T-cell (primary cell): ENCODE results near the gene ELMOD3. TPM values are rescaled to one million over a fixed set of nuclear protein-coding genes. Genes with fewer than 3 reads are reported as not detected.
"Not testable (repeated sequence)": the region's sequence is repeated elsewhere in the genome, so short reads cannot be mapped to it uniquely, and the experiment has no call there.

ENCODE experiments used
- ATAC-seq, 4 experiments: fragments of 200-7000 bp in 3 of 4; fragments of 150-1000 bp in 1 of 4; cut with Tn5 transposase; replicated peaks in 1 of 4; 1 replicate in 3 of 4; 2 replicates in 1 of 4; pipeline ENCODE4 v1.10.0; 2021; ENCODE audit warnings: moderate library complexity in 3 of 4, mild to moderate bottlenecking in 2 of 4, moderate number of reproducible peaks in 1 of 4
- CTCF ChIA-PET, 2 donors: fragments of 300-600 bp; sonication (Branson Sonifier 250); formaldehyde crosslinking; loops; one replicate each; lab custom pipeline; 2022; ENCODE audit warnings: antibody characterized with exemption in 2 of 2; lab: Charles Lee
- POLR2A ChIA-PET, 2 donors: fragments of 300-600 bp; sonication (Branson Sonifier 250); formaldehyde crosslinking; loops; one replicate each; lab custom pipeline; 2022; ENCODE audit warnings: antibody characterized with exemption in 2 of 2; lab: Charles Lee
- DNase-seq, 35 experiments: peaks; one replicate each; pipeline versions ENCODE4 v3.0.0 to v3.0.0-alpha.2; 2013 to 2023
- H3K27ac ChIP-seq: one replicate; pipeline ENCODE4 v1.5.1; 2013; ENCODE audit warnings: low read length
- H3K27me3 ChIP-seq, 2 experiments: replicated peaks in 1 of 2; 1 replicate in 1 of 2; 2 replicates in 1 of 2; pipeline versions ENCODE4 v1.6.1 to v1.7.0; 2013; ENCODE audit warnings: low read length in 1 of 2, mixed read lengths in 1 of 2; ENCODE audit not compliant: control insufficient read depth in 2 of 2, insufficient read depth in 2 of 2; ENCODE audit errors: extremely low read depth in 1 of 2
- H3K36me3 ChIP-seq, 2 donors: 1 replicate in 1 of 2; 2 replicates in 1 of 2; pipeline versions ENCODE4 v1.6.1 to v1.7.0; 2013; ENCODE audit warnings: low read length in 1 of 2; ENCODE audit not compliant: control insufficient read depth in 2 of 2, insufficient read depth in 1 of 2; ENCODE audit errors: extremely low read depth in 1 of 2
- H3K4me1 ChIP-seq, 2 experiments: 1 replicate in 1 of 2; 2 replicates in 1 of 2; pipeline versions ENCODE4 v1.6.1 to v1.7.0; 2013; ENCODE audit warnings: low read length in 2 of 2, mixed read lengths in 1 of 2; ENCODE audit not compliant: insufficient read depth in 2 of 2, control insufficient read depth in 1 of 2; ENCODE audit errors: extremely low read depth in 1 of 2
- H3K4me3 ChIP-seq, 2 donors: 1 replicate in 1 of 2; 2 replicates in 1 of 2; pipeline versions ENCODE4 v1.5.1 to v1.7.0; 2013; ENCODE audit warnings: mild to moderate bottlenecking in 2 of 2, low read length in 1 of 2, moderate library complexity in 1 of 2; ENCODE audit not compliant: control insufficient read depth in 1 of 2; ENCODE audit errors: extremely low read depth in 1 of 2
- H3K9me3 ChIP-seq: 2 replicates; pipeline ENCODE4 v1.7.0; 2013
- H3K27ac Mint-ChIP-seq, 2 donors: one replicate each; pipeline ENCODE4 v1.8.0; 2020 to 2021; ENCODE audit warnings: mild to moderate bottlenecking in 2 of 2, mixed read lengths in 2 of 2
- H3K27me3 Mint-ChIP-seq, 2 donors: one replicate each; pipeline ENCODE4 v1.8.0; 2021 to 2022; ENCODE audit warnings: mixed read lengths in 2 of 2
- H3K36me3 Mint-ChIP-seq: one replicate; pipeline ENCODE4 v1.8.0; 2021; ENCODE audit warnings: mixed read lengths
- H3K4me1 Mint-ChIP-seq, 3 donors: one replicate each; pipeline ENCODE4 v1.8.0; 2020 to 2022; ENCODE audit warnings: mixed read lengths in 3 of 3, mild to moderate bottlenecking in 1 of 3
- H3K4me3 Mint-ChIP-seq, 3 donors: one replicate each; pipeline ENCODE4 v1.8.0; 2020 to 2022; ENCODE audit warnings: mild to moderate bottlenecking in 3 of 3, mixed read lengths in 3 of 3, moderate library complexity in 3 of 3
- H3K9me3 Mint-ChIP-seq, 3 donors: one replicate each; pipeline ENCODE4 v1.8.0; 2020 to 2022; ENCODE audit warnings: mixed read lengths in 3 of 3
- WGBS: methylation state at CpG from one replicate; pipeline ENCODE4 v1.1.5; 2013; ENCODE audit warnings: missing lambda C conversion rate; ENCODE audit not compliant: insufficient coverage; 5-methylcytosine and 5-hydroxymethylcytosine counted together
- total RNA-seq, 35 experiments: library from RNA in 6 of 35; stranded (reverse) in 6 of 35; fragments of 120-200 nt in 1 of 35; gene quantifications; one replicate each; pipeline versions ENCODE4 v1.2.1 to v1.2.4 and lab custom pipeline; 2013 to 2026

ELMOD3 gene
- total RNA-seq, 5 donors from 2014 or later (not counting 1 experiment from before 2014, with no cell fraction given) = 18.8 to 30.9 (median 25.2) TPM

- ChIA-PET POLR2A (interaction anchor here in 1 of 2 donors (0.6 kb wide), 1 partner anchor 9 kb away, joined by 3 read pairs; no protein-coding TSS in a partner anchor), CTCF (no interaction called here)
- no peaks in the 10 kb centered on the region for H3K9me3 Mint-ChIP-seq
- peak in 20 of 35 experiments; percentile 15 to 64 (median 28) for DNase-seq
- H3K27ac Mint-ChIP-seq = peak within 1 kb of the TSS; percentile 83
- no peaks in the 10 kb centered on the region for H3K36me3 Mint-ChIP-seq
- Histone ChIP-seq H3K4me1 (peaks cover 45 to 73% of the 10 kb centered on the region in 2 experiments), H3K4me3 (peak within 1 kb of the TSS; percentile 42 to 80), H3K27me3 (peaks cover 0 to 26% of the 10 kb centered on the region in 2 experiments), H3K9me3 (no peaks in the 10 kb centered on the region), H3K36me3 (no peaks in the 10 kb centered on the region), H3K27ac (peak within 1 kb of the TSS; percentile 24)
- H3K27me3 Mint-ChIP-seq = peaks cover 3 to 8% of the 10 kb centered on the region in 2 donors
- ATAC-seq = peak in 3 of 4 experiments; percentile 15 to 34 (median 20)
- WGBS = 10% methylated on average over 8 of the region's 12 CpGs
- H3K4me1 Mint-ChIP-seq = peaks cover 55 to 64% (median 60%) of the 10 kb centered on the region in 3 donors
- peak within 1 kb of the TSS; percentile 62 to 82 (median 77) for H3K4me3 Mint-ChIP-seq
These were observed 55.4 kb downstream of the ELMOD3 start, which contains the start of gene CAPG for GRCh38 chr2:85409845-85410583. CAPG (minus strand) TSS chr2:85410366; CDS start chr2:85402145, 8,221 bp downstream.

- H3K27ac Mint-ChIP-seq = peak overlapping the region; percentile 83
- H3K4me3 ChIP-seq = peak overlapping the region in 1 of 2 donors; percentile 42
These were observed 56.2 kb downstream of the ELMOD3 start for GRCh38 chr2:85410584-85411404.

GRCh38 chr2:85411405-85411748 lies 56.8 kb downstream of the ELMOD3 start:
- H3K27ac Mint-ChIP-seq = peak overlapping the region in 1 of 2 donors; percentile 23
- ChIA-PET CTCF (no interaction called here), POLR2A (interaction anchor here in 1 of 2 donors (0.6 kb wide), 1 partner anchor 83 kb away, joined by 3 read pairs; no protein-coding TSS in a partner anchor)
- H3K4me3 Mint-ChIP-seq = peak overlapping the region in 2 of 3 donors; percentile 53 to 77
- H3K4me3 ChIP-seq = no peak overlapping the region
- H3K36me3 ChIP-seq = no peaks in the 10 kb centered on the region
- H3K9me3 ChIP-seq = no peaks in the 10 kb centered on the region
- ATAC-seq = no peak
- H3K36me3 Mint-ChIP-seq = no peaks in the 10 kb centered on the region
- H3K27ac ChIP-seq = no peak overlapping the region
- H3K27me3 ChIP-seq = peaks cover 0 to 27% of the 10 kb centered on the region in 2 experiments
- H3K27me3 Mint-ChIP-seq = peaks cover 3 to 10% of the 10 kb centered on the region in 2 donors
- no peak for DNase-seq
- H3K4me1 ChIP-seq = peaks cover 36 to 59% of the 10 kb centered on the region in 2 experiments
- H3K4me1 Mint-ChIP-seq = peaks cover 46 to 53% (median 47%) of the 10 kb centered on the region in 3 donors
- no peaks in the 10 kb centered on the region for H3K9me3 Mint-ChIP-seq
- 100% methylated on average over 3 of the region's 5 CpGs for WGBS

More at GRCh38 chr2:85410584-85411404, 56.2 kb downstream of the ELMOD3 start:
- H3K4me1 Mint-ChIP-seq = peaks cover 52 to 59% (median 53%) of the 10 kb centered on the region in 3 donors
- H3K9me3 Mint-ChIP-seq = no peaks in the 10 kb centered on the region
- H3K27ac ChIP-seq = no peak overlapping the region
- POLR2A ChIA-PET = interaction anchor here in 1 of 2 donors (0.6 kb wide), 2 partner anchors 83 to 265 kb away, joined by 3 read pairs; no protein-coding TSS in a partner anchor
- no peaks in the 10 kb centered on the region for H3K36me3 ChIP-seq
- no peak for ATAC-seq
- H3K4me1 ChIP-seq = peaks cover 39 to 65% of the 10 kb centered on the region in 2 experiments
- CTCF ChIA-PET = no interaction called here
- peak overlapping the region in 2 of 3 donors; percentile 53 to 77 for H3K4me3 Mint-ChIP-seq
- 93% methylated on average over 10 of the region's 13 CpGs for WGBS
- peaks cover 3 to 10% of the 10 kb centered on the region in 2 donors for H3K27me3 Mint-ChIP-seq
- peak in 1 of 35 experiments; percentile 10 for DNase-seq
- H3K9me3 ChIP-seq = no peaks in the 10 kb centered on the region
- no peaks in the 10 kb centered on the region for H3K36me3 Mint-ChIP-seq
- peaks cover 0 to 27% of the 10 kb centered on the region in 2 experiments for H3K27me3 ChIP-seq

- Histone ChIP-seq H3K4me1 (peaks cover 34 to 49% of the 10 kb centered on the region in 2 experiments), H3K27me3 (peaks cover 0 to 27% of the 10 kb centered on the region in 2 experiments), H3K9me3 (no peaks in the 10 kb centered on the region), H3K36me3 (no peaks in the 10 kb centered on the region), H3K4me3 (peak overlapping the region; percentile 12 to 48), H3K27ac (no peak overlapping the region)
- no peaks in the 10 kb centered on the region for H3K9me3 Mint-ChIP-seq
- no peaks in the 10 kb centered on the region for H3K36me3 Mint-ChIP-seq
- peak overlapping the region; percentile 62 to 79 (median 77) for H3K4me3 Mint-ChIP-seq
- peaks cover 3 to 10% of the 10 kb centered on the region in 2 donors for H3K27me3 Mint-ChIP-seq
- CTCF ChIA-PET = interaction anchor here in 1 of 2 donors (0.6 kb wide), 1 partner anchor 167 kb away, joined by 4 read pairs; no protein-coding TSS in a partner anchor
- POLR2A ChIA-PET = interaction anchor here in 1 of 2 donors (0.6 kb wide), 1 partner anchor 784 kb away, joined by 4 read pairs; no protein-coding TSS in a partner anchor
- DNase-seq (peak in 7 of 35 experiments; percentile 15 to 54 (median 40)), ATAC-seq (peak; percentile 16 to 39 (median 30))
- peaks cover 33 to 40% (median 37%) of the 10 kb centered on the region in 3 donors for H3K4me1 Mint-ChIP-seq
- peak overlapping the region in 1 of 2 donors; percentile 23 for H3K27ac Mint-ChIP-seq
- 24% methylated on average over 36 of the region's 44 CpGs for WGBS
These were observed 59.2 kb downstream of the ELMOD3 start for GRCh38 chr2:85413592-85414420.

GRCh38 chr2:85414421-85414759 lies 59.8 kb downstream of the ELMOD3 start:
- POLR2A ChIA-PET = interaction anchor here in 1 of 2 donors (0.6 kb wide), 1 partner anchor 57 kb away, joined by 3 read pairs; no protein-coding TSS in a partner anchor
- H3K9me3 ChIP-seq, H3K27me3 Mint-ChIP-seq, H3K36me3 Mint-ChIP-seq, H3K27ac ChIP-seq, H3K4me3 ChIP-seq, H3K27ac Mint-ChIP-seq, ATAC-seq, DNase-seq, CTCF ChIA-PET, H3K4me3 Mint-ChIP-seq, H3K36me3 ChIP-seq, H3K9me3 Mint-ChIP-seq: not testable (repeated sequence)
- H3K4me1 Mint-ChIP-seq = peaks cover 33 to 40% (median 37%) of the 10 kb centered on the region in 3 donors
- Histone ChIP-seq H3K4me1 (peaks cover 29 to 49% of the 10 kb centered on the region in 2 experiments), H3K27me3 (peaks cover 0 to 27% of the 10 kb centered on the region in 2 experiments)
- WGBS = 100% methylated on average over 2 of the region's 5 CpGs
